ENCODE measurements around the gene LDLRAD4. TPM values are rescaled to one million over a fixed set of nuclear protein-coding genes. Genes with fewer than 3 reads are reported as not detected.

LDLRAD4 gene
- total RNA-seq, 1 experiment from 2014 or later: not detected

GRCh38 chr18:13232971-13233786 lies 14.6 kb downstream of the LDLRAD4 start:
- DNase-seq: no peak
- H4K20me1 ChIP-seq (ENCODE audit: low read length): no peaks in the 10 kb centered on the region
- ATAC-seq: no peak

GRCh38 chr18:13233787-13234783 lies 15.5 kb downstream of the LDLRAD4 start:
- ATAC-seq: no peak
- H3K4me3 ChIP-seq (ENCODE audit: low read length): no peak overlapping the region

More at GRCh38 chr18:13232971-13233786, 14.6 kb downstream of the LDLRAD4 start:
- no TSS peak for BruUV-seq (replicated peaks)
- Histone ChIP-seq H2AFZ (ENCODE audit: low read length) (no peak overlapping the region), H3K4me2 (ENCODE audit: low read length) (no peak overlapping the region), H3K9me2 (replicated peaks; ENCODE audit: low read length) (no peaks in the 10 kb centered on the region), H3K9me3 (ENCODE audit: low read length) (no peaks in the 10 kb centered on the region), H3K9ac (ENCODE audit: low read length) (no peak overlapping the region), H3K4me3 (ENCODE audit: low read length) (no peak overlapping the region), H3K79me2 (ENCODE audit: low read length) (no peaks in the 10 kb centered on the region), H3K4me1 (ENCODE audit: insufficient read depth, low read length) (no peaks in the 10 kb centered on the region), H3F3A (ENCODE audit: low read length, unreplicated experiment) (no peaks in the 10 kb centered on the region), H3K27ac (ENCODE audit: low read length) (no peak overlapping the region), H3K27me3 (ENCODE audit: low read length) (peaks cover 80% of the 10 kb centered on the region), H3K36me3 (ENCODE audit: low read depth, low read length) (no peaks in the 10 kb centered on the region)
- CTCF ChIA-PET: no interaction called here
- intact Hi-C loops (cut with micrococcal nuclease): no loop called here
- no peak for TF ChIP-seq EZH2phosphoT487 (IDR thresholded peaks at IDR 0.05; ENCODE audit: borderline replicate concordance, low read length)
- TF ChIP-seq EZH2 (IDR thresholded peaks at IDR 0.05; ENCODE audit: low read length, unreplicated experiment): no peak
- TF ChIP-seq CTCF (conservative IDR thresholded peaks at IDR 0.05; ENCODE audit: low read depth, low read length): no peak
- POLR2A ChIA-PET (ENCODE audit: unreplicated experiment): no interaction called here

More at GRCh38 chr18:13233787-13234783, 15.5 kb downstream of the LDLRAD4 start:
- no peak overlapping the region for H3K27ac ChIP-seq (ENCODE audit: low read length)
- peaks cover 75% of the 10 kb centered on the region for H3K27me3 ChIP-seq (ENCODE audit: low read length)
- H3K4me1 ChIP-seq (ENCODE audit: insufficient read depth, low read length): no peaks in the 10 kb centered on the region
- ChIA-PET POLR2A (ENCODE audit: unreplicated experiment) (no interaction called here), CTCF (no interaction called here)
- H2AFZ ChIP-seq (ENCODE audit: low read length): no peak overlapping the region
- H3K9me2 ChIP-seq (replicated peaks; ENCODE audit: low read length): no peaks in the 10 kb centered on the region
- no peaks in the 10 kb centered on the region for H3K79me2 ChIP-seq (ENCODE audit: low read length)
- intact Hi-C loops (cut with micrococcal nuclease): no loop called here
- BruUV-seq (replicated peaks): no TSS peak
- H3K9me3 ChIP-seq (ENCODE audit: low read length): no peaks in the 10 kb centered on the region
- no peaks in the 10 kb centered on the region for H3K36me3 ChIP-seq (ENCODE audit: low read depth, low read length)
- no peak for TF ChIP-seq CTCF (conservative IDR thresholded peaks at IDR 0.05; ENCODE audit: low read depth, low read length)
- no peaks in the 10 kb centered on the region for H3F3A ChIP-seq (ENCODE audit: low read length, unreplicated experiment)
- DNase-seq: no peak
- no peak overlapping the region for H3K4me2 ChIP-seq (ENCODE audit: low read length)
- no peaks in the 10 kb centered on the region for H4K20me1 ChIP-seq (ENCODE audit: low read length)
- no peak overlapping the region for H3K9ac ChIP-seq (ENCODE audit: low read length)
